Omental fat pad (tissue), 4 donors: ENCODE data around the gene FMO4. TPM values are rescaled to one million over a fixed set of nuclear protein-coding genes. Genes with fewer than 3 reads are reported as not detected.
"Not testable (repeated sequence)": the region's sequence is repeated elsewhere in the genome, so short reads cannot be mapped to it uniquely, and the experiment has no call there.

Experiments used
- ATAC-seq: fragments of 150-250 bp; one replicate; pipeline ENCODE4 v1.9.1; 2016; ENCODE audit warnings: mild to moderate bottlenecking, moderate library complexity; ENCODE audit not compliant: low FRiP score
- DNase-seq: peaks from one replicate; pipeline ENCODE4 v3.0.0-alpha.2; 2019; ENCODE audit warnings: low spot score
- CTCF ChIP-seq, 3 donors: fragments of 450-650 bp; IDR thresholded peaks; one replicate each; pipeline ENCODE4 v1.5.1; 2016 to 2017; ENCODE audit warnings: antibody characterized with exemption in 3 of 3, mild to moderate bottlenecking in 3 of 3, moderate library complexity in 2 of 3
- small RNA-seq: library from RNA; depleted of rRNA; stranded (forward); fragments of <200 nt; gene quantifications from one replicate; pipeline ENCODE3, GENCODE V24; 2016
- total RNA-seq, 4 donors: library from RNA; depleted of rRNA; stranded (reverse); fragments of >200 nt; gene quantifications; one replicate each; pipeline ENCODE4 v1.1.0, GENCODE V29; 2016

FMO4 gene
- total RNA-seq, 4 donors from 2014 or later = 1.8 to 7.9 (median 4.1) TPM

DNA sequence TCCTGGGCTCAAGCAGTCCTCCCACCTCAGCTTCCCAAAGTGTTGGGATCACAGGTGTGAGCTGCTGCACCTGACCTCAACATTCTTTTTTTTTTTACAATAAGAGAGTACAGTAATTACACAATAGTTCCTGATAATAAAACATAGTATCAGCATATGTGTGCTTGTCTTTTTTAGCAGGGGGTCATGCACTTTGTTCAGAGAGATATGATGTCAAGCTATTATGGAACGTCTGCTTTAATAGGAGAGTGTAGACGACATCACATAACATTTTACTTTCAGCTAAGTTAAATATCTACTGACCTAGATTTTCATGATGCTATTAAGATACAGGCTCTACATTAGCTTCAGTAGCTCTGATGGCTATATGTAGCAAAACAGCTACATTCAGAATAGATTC, 70.5 kb downstream of the FMO4 start:
- ATAC-seq (no peak), DNase-seq (no peak)

DNA sequence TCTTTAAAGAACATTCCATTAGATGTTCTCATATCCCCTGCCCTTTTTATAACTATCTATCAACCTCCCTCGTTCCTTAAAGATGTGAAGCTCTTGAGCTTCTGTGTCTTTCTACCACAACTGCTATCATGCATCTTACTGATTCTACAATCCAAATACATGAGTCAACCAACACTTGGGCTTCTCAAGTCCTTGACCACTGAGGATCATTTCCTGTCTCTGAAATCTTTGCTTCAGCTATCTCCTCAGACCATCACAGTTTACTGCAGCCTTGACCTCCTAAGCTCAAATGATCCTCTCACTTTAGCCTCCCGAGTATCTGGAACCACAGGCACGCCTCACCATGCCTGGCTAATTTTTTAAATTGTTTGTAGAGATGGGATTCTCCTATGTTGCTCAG, 75.2 kb downstream of the FMO4 start:
- DNase-seq (no peak), ATAC-seq (no peak)
- no peak for TF ChIP-seq CTCF (IDR thresholded peaks at IDR 0.05)

More for the DNA sequence above, 70.5 kb downstream of the FMO4 start:
- no peak for TF ChIP-seq CTCF (IDR thresholded peaks at IDR 0.05)

DNA sequence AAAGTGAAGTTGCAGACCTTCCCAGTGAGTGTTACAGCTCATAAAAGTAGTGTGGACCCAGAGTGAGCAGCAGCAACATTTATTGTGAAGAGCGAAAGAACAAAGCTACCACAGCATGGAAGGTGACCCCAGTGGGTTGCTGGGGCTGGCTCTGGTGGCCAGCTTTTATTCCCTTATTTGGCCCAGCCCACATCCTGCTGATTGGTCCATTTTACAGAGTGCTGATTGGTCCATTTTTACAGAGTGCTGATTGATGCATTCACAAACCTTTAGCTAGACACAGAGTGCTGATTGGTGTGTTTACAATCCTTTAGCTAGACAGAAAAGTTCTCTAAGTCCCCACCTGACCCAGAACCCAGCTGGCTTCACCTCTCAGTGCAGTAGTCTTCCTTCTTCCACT, 76.8 kb downstream of the FMO4 start:
- not testable (repeated sequence) for DNase-seq, ATAC-seq

Small RNA genes within 50 kb of the gene (small RNA-seq; reads per million reads assigned to genes)
- gene SRP14P4 = not detected

Other genes with a start within 250 kb of the FMO4 start
- gene FMO3, start 223.3 kb upstream of the FMO4 start, total RNA-seq = 10 to 100 TPM in 1 of 4 donors, 1 to 10 TPM in 3; 3.2 to 16.5 (median 5.9) TPM
- gene FMO2, start 128.9 kb upstream of the FMO4 start, total RNA-seq = 100 to 1,000 TPM in 2 of 4 donors, 10 to 100 TPM in 2; 36.0 to 179 (median 89.4) TPM
- 1 to 10 TPM in 3 of 4 donors, under 1 TPM in 1; 0.94 to 9.5 (median 1.9) TPM for gene FMO1, start 65.7 kb upstream of the FMO4 start, total RNA-seq
- gene PRRC2C, start 171.3 kb downstream of the FMO4 start, total RNA-seq = 100 to 1,000 TPM in 2 of 4 donors, 10 to 100 TPM in 2; 83.9 to 130 (median 97.2) TPM